Upper lobe of right lung (tissue), 1 donor: ENCODE results near the gene MREG. TPM values are rescaled to one million over a fixed set of nuclear protein-coding genes. Genes with fewer than 3 reads are reported as not detected.

ENCODE experiments used
- ATAC-seq: fragments of 200-7000 bp; cut with Tn5 transposase; one replicate; pipeline ENCODE4 v1.9.1; 2020; ENCODE audit warnings: mild to moderate bottlenecking, moderate library complexity
- DNase-seq: peaks from one replicate; pipeline ENCODE4 v3.0.0-alpha.2; 2020
- H3K27ac ChIP-seq: fragments of 200-600 bp; one replicate; pipeline ENCODE4 v1.8.0; 2022
- H3K27me3 ChIP-seq: fragments of 200-600 bp; one replicate; pipeline ENCODE4 v1.8.0; 2022; ENCODE audit warnings: mild to moderate bottlenecking
- H3K36me3 ChIP-seq: fragments of 200-600 bp; one replicate; pipeline ENCODE4 v1.8.0; 2022
- H3K4me1 ChIP-seq: fragments of 200-600 bp; one replicate; pipeline ENCODE4 v1.8.0; 2022
- H3K4me3 ChIP-seq: fragments of 200-600 bp; one replicate; pipeline ENCODE4 v1.8.0; 2022; ENCODE audit warnings: mild to moderate bottlenecking
- H3K9me3 ChIP-seq: fragments of 200-600 bp; one replicate; pipeline ENCODE4 v1.8.0; 2022
- CTCF ChIP-seq: fragments of 200-600 bp; IDR thresholded peaks from one replicate; pipeline ENCODE4 v1.8.0; 2022; ENCODE audit warnings: antibody characterized with exemption
- intact Hi-C: fragments of 100-400 bp; cut with DNase I; formaldehyde crosslinking; loops from one replicate; pipeline ENCODE4 v1.11.0; 2022
- total RNA-seq: library from RNA; stranded (reverse); fragmentation: NEBNext Ultra II Directional; extraction: Animal tissue kit (Norgen Biotek cat#: 25700); gene quantifications from one replicate; pipeline ENCODE4 v1.2.1, GENCODE V29; 2021
- donor health status: DM: no; HTN: yes; CAD: no; lungs with severe emphysema.

Gene MREG
- total RNA-seq, 1 donor from 2014 or later, result 16.8 TPM

DNA sequence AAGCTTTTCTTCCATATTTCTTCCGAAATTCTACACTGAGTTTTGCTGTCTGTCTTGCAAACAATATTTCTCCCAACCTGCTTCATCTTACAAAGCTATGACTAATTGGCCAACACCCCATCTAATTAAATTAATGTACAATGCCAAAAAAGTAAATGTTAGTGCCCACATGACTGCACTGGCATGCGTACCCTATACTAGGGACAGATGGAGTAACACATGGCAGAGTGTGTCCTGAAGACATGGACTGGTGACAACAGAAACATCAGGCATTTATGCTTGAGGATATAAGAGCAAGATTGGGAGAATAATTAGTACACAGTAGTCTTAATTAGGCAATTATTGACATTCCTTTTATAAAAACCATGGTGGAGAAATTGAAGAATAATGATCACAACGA, 66.8 kb downstream of the MREG start:
- intact Hi-C loops, result no loop called here
- H3K4me3 ChIP-seq, result no peak overlapping the region
- ATAC-seq, result no peak

GRCh38 chr2:215942194-215942593, 71.2 kb downstream of the MREG start:
- Histone ChIP-seq H3K4me1 (no peaks in the 10 kb centered on the region), H3K27me3 (no peaks in the 10 kb centered on the region), H3K27ac (no peak overlapping the region), H3K36me3 (peaks cover 5% of the 10 kb centered on the region), H3K4me3 (no peak overlapping the region), H3K9me3 (no peaks in the 10 kb centered on the region)
- TF ChIP-seq CTCF, result no peak
- ATAC-seq (no peak), DNase-seq (no peak)
- intact Hi-C loops, result no loop called here

More for the DNA sequence above, 66.8 kb downstream of the MREG start:
- no peaks in the 10 kb centered on the region for H3K27me3 ChIP-seq
- no peaks in the 10 kb centered on the region for H3K4me1 ChIP-seq
- no peak for DNase-seq
- no peak for TF ChIP-seq CTCF
- no peak overlapping the region for H3K27ac ChIP-seq
- H3K36me3 ChIP-seq, result peaks cover 5% of the 10 kb centered on the region
- H3K9me3 ChIP-seq, result no peaks in the 10 kb centered on the region

DNA sequence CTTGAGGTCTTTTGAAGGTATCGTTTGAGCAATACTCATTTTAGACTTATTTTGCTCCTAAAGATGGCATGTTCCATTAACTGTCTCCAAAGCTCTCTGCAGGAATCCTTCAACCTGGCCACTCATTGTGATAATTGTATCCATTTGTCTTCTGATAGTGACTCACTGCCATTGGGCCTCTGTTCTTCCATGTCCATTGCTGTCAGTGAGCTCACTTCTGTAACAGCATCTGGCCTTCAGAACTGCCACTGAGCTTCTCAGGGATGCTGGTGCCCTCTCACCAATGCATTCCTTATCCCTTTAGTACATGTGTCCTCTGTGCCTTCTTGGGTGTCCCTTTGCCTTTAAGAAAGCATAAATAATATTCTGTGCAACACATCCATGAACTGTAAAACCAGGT, 71.6 kb downstream of the MREG start:
- ATAC-seq, result no peak

GRCh38 chr2:215940645-215941184, 72.6 kb downstream of the MREG start:
- Histone ChIP-seq H3K9me3 (no peaks in the 10 kb centered on the region), H3K36me3 (peaks cover 5% of the 10 kb centered on the region), H3K4me3 (no peak overlapping the region), H3K27me3 (no peaks in the 10 kb centered on the region), H3K4me1 (no peaks in the 10 kb centered on the region), H3K27ac (no peak overlapping the region)
- no peak for TF ChIP-seq CTCF
- intact Hi-C loops, result no loop called here
- DNase-seq (no peak), ATAC-seq (no peak)

More for the DNA sequence above, 71.6 kb downstream of the MREG start:
- no peak overlapping the region for H3K4me3 ChIP-seq
- H3K27ac ChIP-seq, result no peak overlapping the region
- H3K4me1 ChIP-seq, result no peaks in the 10 kb centered on the region
- no peaks in the 10 kb centered on the region for H3K9me3 ChIP-seq
- peaks cover 5% of the 10 kb centered on the region for H3K36me3 ChIP-seq
- intact Hi-C loops, result no loop called here
- TF ChIP-seq CTCF, result no peak
- DNase-seq, result no peak
- no peaks in the 10 kb centered on the region for H3K27me3 ChIP-seq

DNA sequence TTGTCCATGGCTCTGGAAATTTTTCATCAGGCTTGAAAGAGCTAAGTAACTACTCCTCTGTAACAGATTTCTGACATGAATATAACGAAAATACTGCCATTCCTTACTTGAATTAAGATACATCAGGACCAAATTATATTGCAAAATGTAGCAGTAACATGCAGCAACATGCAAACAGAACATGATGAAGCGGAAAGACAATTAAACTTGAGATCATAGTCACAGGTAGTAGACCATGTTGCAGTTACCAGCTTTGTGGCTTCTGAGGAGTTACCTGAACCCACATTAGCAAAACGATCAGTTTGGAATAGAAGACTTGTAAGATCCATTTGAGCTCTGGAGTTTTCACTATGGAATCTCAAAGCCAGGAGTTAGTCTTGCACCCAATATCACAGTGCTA, 76.2 kb downstream of the MREG start:
- no peaks in the 10 kb centered on the region for H3K27me3 ChIP-seq
- no peaks in the 10 kb centered on the region for H3K36me3 ChIP-seq
- DNase-seq, result no peak
- H3K27ac ChIP-seq, result no peak overlapping the region
- no peak for ATAC-seq
- H3K4me1 ChIP-seq, result no peaks in the 10 kb centered on the region
- TF ChIP-seq CTCF, result no peak
- no peak overlapping the region for H3K4me3 ChIP-seq
- intact Hi-C loops, result no loop called here
- H3K9me3 ChIP-seq, result no peaks in the 10 kb centered on the region

DNA sequence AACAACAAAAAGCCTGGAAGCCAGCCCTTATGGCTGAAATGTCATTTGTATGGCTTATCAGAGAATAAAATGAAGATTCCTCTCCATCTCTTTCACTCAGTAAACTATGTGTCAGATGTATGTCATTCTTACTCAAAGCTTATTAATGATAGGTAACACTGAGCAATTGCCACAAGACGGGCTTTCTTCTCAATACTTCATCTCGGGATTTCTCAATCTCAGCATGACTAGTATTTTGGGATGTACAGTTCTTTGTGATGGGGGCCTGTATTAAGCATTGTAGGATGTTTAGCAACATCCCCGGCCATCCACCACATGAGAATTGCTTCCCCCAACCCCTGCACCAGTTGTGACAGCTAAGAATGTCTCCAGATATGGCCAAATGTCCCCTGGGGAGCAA, 80.2 kb downstream of the MREG start:
- DNase-seq (no peak), ATAC-seq (no peak)
- Histone ChIP-seq H3K4me3 (no peak overlapping the region), H3K27me3 (no peaks in the 10 kb centered on the region), H3K4me1 (peaks cover 5% of the 10 kb centered on the region), H3K27ac (no peak overlapping the region), H3K9me3 (no peaks in the 10 kb centered on the region), H3K36me3 (no peaks in the 10 kb centered on the region)
- no peak for TF ChIP-seq CTCF
- intact Hi-C loops, result no loop called here
